NCI-H2227 (cell line): ENCODE results near the gene CDHR2.
"Not testable (repeated sequence)": the region's sequence is repeated elsewhere in the genome, so short reads cannot be mapped to it uniquely, and the experiment has no call there.

Experiments used
- DNase-seq: peaks from one replicate; lab custom pipeline; 2025; ENCODE audit not compliant: unreplicated experiment; lab: John Stamatoyannopoulos, UW

Gene CDHR2

DNA sequence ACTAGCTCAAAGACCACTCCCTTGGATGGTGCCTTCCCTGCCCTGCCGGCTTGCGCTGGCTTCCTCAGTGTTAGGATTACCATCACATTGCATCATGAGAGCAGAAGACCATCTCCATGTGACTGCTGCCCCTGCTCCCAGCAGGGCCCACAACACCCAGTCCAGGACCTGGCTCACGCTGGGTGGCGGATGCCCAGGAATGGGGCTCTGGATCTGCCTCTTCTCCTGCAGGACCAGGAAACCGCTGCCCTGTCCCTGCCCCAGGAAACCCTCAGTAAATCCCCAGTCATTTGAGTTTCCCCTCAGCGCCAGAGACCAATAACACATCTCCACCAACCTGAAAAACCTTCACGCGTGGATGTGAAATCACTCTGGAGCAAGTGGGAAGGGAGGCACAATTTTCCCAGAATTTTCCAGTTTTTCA, 8.7 kb upstream of the CDHR2 start:
- DNase-seq: no peak

GRCh38 chr5:176540956-176541337, 8.2 kb upstream of the CDHR2 start:
- DNase-seq: no peak

DNA sequence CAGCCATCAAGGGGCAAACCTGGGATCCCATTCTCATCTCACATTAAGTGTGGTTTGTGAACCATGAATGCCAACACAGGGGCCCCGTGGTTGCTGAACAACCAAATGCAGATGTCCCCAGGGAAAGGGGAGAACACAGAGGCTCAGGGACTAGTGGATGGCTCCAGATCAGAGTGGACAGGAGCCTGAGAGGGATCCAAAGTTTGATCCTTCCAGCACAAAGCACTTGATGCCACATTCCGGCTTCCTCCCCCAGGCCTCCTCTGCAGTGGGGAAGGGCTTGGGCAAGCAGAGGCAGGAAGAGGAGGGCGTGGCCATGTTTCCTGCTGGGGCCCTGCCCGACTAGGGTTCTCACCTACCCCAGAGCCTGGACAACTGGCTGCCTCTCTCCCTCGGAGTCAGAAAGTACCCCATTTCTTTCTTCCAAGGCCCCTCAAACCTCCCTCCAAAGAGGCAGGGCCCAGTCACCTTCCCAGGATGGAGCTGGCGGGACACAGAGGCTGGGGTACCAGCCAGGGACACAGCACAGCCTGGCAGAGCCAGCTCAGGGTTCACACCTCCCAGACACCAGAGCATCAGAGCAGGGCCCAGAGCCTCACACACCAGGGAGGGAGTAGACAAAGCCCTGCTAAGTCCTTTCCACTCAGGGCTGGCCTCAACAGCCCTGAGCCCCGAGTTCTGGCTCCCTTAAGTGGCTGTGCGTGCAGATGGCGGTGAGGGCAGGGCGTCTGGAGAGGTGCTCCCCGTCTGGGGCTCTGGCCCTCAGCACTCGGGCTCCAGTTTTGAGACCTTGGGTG, 7.6 kb upstream of the CDHR2 start:
- peak; percentile 36 for DNase-seq

- DNase-seq: no peak
These were observed 7.0 kb upstream of the CDHR2 start for GRCh38 chr5:176542135-176542595.

GRCh38 chr5:176542596-176543427, 6.3 kb upstream of the CDHR2 start:
- DNase-seq: peak; percentile 62

GRCh38 chr5:176543428-176544182, 5.5 kb upstream of the CDHR2 start:
- peak; percentile 72 for DNase-seq

GRCh38 chr5:176545388-176545736, 3.8 kb upstream of the CDHR2 start:
- DNase-seq: no peak

DNA sequence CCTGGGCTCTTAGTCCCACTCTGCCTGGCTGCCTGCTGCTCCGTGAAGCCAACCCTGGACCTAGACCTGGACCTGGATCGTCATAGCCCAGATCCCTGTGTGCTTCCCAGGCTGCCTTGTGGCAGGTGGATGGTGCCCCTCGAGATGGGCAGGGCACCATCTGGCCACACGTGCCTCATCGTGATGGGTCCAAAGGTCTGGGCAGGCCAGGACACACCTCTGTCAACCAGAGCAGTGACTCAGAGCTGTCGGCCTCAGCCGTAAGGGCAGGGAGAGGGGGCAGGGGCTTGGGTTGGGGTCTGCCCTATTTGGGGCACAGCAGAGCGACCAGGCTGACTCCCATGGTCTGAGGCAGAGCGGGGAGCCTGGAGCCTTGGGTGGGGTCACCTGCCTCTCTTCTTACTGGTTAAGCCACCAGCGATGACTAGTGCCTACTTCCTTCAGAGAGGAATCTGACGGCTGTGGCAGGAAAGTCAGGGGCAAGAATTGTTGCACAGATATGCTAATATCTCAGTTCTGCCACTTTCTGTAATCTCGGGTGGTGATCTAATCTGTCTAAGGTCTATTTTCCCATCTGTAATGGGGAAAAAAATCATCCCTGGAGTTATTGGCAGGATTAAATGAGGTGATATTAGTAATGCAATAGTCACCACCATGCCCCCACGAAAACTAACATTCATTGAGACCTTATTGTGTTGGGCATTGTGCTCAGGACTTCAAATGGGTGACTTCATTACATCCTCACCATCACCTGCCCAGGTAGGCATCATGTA, 3.2 kb upstream of the CDHR2 start:
- DNase-seq: no peak

DNA sequence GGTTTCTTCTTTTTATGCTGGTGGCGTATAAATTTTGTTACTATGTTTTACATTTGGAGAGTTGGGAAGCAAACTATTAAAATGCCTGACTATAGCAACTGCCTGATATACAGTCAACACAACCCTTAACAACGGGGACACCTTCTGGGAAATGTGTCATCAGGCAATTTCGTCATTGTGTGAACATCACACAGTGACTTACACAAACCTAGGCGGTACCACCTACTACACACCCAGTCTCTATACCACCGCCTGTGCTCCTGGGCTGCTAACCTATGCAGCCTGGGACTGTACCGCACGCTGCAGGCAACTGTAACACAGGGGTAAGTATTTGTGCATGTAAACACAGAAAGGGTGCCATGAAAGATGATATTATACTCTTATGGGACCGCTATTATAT, 1.3 kb upstream of the CDHR2 start:
- no peak for DNase-seq

GRCh38 chr5:176549871-176550270, 729 bp downstream of the CDHR2 start:
- no peak for DNase-seq

DNA sequence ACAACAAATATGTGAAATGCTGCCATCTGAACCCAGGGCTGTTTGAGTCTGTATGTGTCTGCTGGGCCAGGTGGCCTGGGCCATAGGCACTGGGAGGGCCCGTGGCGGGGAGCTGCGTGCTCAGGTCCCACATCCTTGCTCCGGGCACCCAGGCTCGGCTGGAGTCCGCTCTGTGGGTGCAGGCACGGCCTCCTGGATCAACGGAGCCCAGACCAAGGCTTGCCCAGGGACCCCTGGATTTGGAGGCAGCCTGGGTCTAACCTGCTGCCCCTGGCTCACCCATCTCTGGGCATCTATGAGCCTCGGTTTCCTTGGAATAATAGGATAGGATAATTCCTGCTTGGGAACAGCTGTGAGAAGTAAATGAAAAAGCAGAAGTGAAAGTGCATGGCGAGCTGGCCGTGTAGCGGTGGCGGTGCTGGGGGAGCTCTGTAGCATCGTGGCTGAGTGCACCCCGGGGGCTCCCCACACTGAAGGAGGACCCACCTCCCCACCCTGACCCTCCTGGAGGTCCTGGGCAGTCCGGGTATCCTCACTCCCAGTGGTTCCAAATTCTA, 1.2 kb downstream of the CDHR2 start:
- DNase-seq: no peak

GRCh38 chr5:176550937-176551336, 1.8 kb downstream of the CDHR2 start:
- DNase-seq: not testable (repeated sequence)

DNA sequence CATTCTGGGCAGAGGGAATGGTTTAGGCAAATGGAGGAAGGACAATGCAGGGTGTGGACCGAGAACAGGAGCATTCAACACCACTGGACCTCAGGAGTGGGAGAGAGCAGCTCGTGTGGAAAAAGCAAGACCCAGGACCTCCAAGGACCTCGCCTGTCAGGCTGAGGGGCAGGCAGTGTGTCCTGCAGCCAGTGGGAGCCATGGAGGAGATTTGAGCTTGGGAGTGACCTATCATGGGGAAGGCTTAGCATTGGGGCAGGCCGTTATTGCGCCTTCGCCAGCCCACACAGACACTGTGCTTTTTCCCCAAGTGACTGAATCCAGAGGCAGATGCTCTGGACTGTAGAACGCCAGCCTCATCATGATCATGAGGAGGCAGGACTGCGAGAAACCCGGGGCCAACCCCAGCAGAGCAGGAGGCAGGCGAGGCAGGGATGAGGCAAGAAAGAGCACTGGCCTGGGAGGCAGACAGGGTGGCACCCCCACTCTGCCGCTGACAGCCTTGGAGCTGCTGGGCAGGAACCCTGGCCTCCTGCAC, 3.3 kb downstream of the CDHR2 start:
- no peak for DNase-seq

DNA sequence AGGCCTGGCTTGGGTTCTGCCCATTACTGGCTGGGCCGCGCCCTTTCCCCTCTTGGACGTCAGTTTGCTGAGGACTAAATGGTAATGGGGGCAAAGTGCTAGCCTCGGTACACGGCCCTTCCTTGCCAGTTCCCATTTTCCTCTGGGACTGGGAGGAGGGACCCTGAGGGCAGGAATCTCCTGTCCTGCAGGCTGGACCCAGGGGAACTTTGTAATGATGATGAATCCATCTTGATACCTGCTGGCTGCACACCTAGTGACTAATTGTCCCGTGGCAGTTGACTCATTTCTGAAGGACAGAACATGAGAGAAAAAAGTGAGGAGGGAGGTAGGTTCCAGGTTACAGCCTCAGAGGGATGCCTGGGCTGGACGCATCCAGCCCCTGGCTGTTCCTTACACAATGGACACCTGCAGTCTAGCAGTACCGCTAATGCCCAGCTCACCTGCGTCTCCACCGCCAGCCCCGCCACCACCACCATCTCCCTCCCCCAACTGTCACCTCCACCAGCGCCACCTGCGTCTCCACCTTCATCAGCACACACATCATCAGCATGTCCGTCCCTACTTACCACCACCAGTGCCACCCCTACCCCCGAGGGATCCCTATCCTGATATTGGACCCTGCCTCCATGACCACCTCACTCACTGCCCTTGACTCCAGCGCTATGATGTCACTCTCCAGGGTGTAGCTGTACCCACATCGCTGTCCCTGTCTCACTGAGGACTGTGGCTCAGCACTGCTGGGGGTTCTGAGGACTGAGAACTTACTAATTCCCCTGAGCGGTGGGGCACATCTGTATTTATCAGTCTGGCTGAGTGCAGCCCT, 4.3 kb downstream of the CDHR2 start:
- no peak for DNase-seq

- no peak for DNase-seq
These were observed 8.7 kb downstream of the CDHR2 start for GRCh38 chr5:176557846-176558245.

GRCh38 chr5:176559683-176560082, 10.5 kb downstream of the CDHR2 start:
- DNase-seq: no peak

DNA sequence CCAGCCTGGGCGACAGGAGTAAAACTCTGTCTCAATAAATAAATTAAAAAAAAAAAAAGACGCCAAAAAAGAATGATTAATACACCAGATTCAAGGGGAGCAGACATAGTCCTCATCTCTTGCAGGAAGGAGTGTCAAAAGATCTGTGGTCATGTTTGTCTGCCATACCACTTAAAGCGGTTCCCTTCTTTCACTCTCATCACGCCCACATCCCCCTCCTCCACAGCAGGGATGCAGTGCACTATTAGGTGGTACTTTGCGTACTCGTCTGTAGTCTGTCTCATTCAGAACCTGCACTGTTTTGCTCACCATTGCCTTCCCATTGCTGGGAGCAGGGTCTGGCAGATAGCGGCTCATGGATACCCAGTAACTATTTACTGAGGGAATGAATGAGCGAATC, 11.2 kb downstream of the CDHR2 start:
- no peak for DNase-seq

DNA sequence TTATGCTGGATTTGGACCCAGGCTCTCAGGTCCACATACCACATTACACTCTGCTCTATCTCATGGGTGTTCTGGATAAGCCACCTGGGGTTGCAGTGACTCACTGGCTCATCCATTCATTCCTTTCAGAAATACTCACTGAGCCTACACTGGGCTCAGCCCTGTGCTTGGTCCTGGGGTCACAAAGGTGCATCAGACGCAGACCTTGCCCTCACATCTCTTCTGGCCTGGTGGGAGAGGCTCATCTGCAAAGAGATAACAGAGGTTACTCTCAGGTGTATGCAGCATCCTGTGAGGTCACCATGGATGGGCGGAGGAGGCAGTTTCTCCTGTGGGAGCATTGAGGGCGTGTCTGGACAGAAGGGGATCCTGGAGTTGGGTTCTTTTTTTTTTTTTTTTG, 12.1 kb downstream of the CDHR2 start:
- DNase-seq: no peak

GRCh38 chr5:176562189-176562588, 13.0 kb downstream of the CDHR2 start:
- no peak for DNase-seq
